Caco-2 (cell line): Measurements from ENCODE around the gene SLC15A1. TPM values are rescaled to one million over a fixed set of nuclear protein-coding genes. Genes with fewer than 3 reads are reported as not detected.

ENCODE experiments used
- BruUV-seq: library from RNA; stranded (reverse); fragments of 400-500 nt; replicated peaks from 2 replicates; lab custom pipeline; 2021; lab: Mats Ljungman, UMichigan
- CTCF ChIA-PET: fragments of 300-600 bp; sonication (Branson Sonifier 250); formaldehyde crosslinking; loops from one replicate; lab custom pipeline; 2022; ENCODE audit warnings: antibody characterized with exemption; lab: Charles Lee
- POLR2A ChIA-PET: fragments of 300-600 bp; sonication (Branson Sonifier 250); formaldehyde crosslinking; loops from one replicate; lab custom pipeline; 2022; ENCODE audit warnings: antibody characterized with exemption; lab: Charles Lee
- DNase-seq, 2 experiments: peaks; one replicate each; pipeline versions ENCODE4 v3.0.0 to v3.0.0-alpha.2; 2020 to 2022
- H3K27me3 ChIP-seq: replicated peaks from 2 replicates; pipeline ENCODE4 v1.6.0; 2011; ENCODE audit warnings: low read length; ENCODE audit not compliant: control insufficient read depth, insufficient read depth
- H3K36me3 ChIP-seq: 2 replicates; pipeline ENCODE4 v1.5.1; 2011; ENCODE audit warnings: low read length; ENCODE audit not compliant: control insufficient read depth, insufficient read depth
- H3K4me1 ChIP-seq: fragments of 250-450 bp; sonication (Bioruptor Pico); 2 replicates; pipeline ENCODE4 v1.5.1; 2020; ENCODE audit warnings: mild to moderate bottlenecking
- H3K4me3 ChIP-seq: 2 replicates; pipeline ENCODE4 v1.5.1; 2011; ENCODE audit warnings: low read depth, mild to moderate bottlenecking, control low read depth, low read length
- H3K9me3 ChIP-seq: fragments of 250-450 bp; sonication (Bioruptor Pico); 2 replicates; pipeline ENCODE4 v1.5.1; 2020; ENCODE audit warnings: mild to moderate bottlenecking, moderate library complexity
- H3K27ac Mint-ChIP-seq: one replicate; pipeline ENCODE4 v1.8.0; 2022; ENCODE audit warnings: mixed read lengths; ENCODE audit not compliant: unreplicated experiment
- H3K27me3 Mint-ChIP-seq: one replicate; pipeline ENCODE4 v1.8.0; 2022; ENCODE audit warnings: mixed read lengths; ENCODE audit not compliant: insufficient read depth, unreplicated experiment
- H3K36me3 Mint-ChIP-seq: one replicate; pipeline ENCODE4 v1.8.0; 2022; ENCODE audit warnings: mild to moderate bottlenecking, mixed read lengths; ENCODE audit not compliant: insufficient read depth, unreplicated experiment
- H3K4me1 Mint-ChIP-seq: one replicate; pipeline ENCODE4 v1.8.0; 2022; ENCODE audit warnings: low read depth, mixed read lengths; ENCODE audit not compliant: unreplicated experiment
- H3K4me3 Mint-ChIP-seq: one replicate; pipeline ENCODE4 v1.8.0; 2022; ENCODE audit warnings: mild to moderate bottlenecking, moderate library complexity, mixed read lengths; ENCODE audit not compliant: unreplicated experiment
- H3K9me3 Mint-ChIP-seq: one replicate; pipeline ENCODE4 v1.8.0; 2022; ENCODE audit warnings: mixed read lengths; ENCODE audit not compliant: unreplicated experiment
- intact Hi-C: fragments of 100-400 bp; cut with micrococcal nuclease; formaldehyde crosslinking; loops from one replicate; pipeline ENCODE4 v1.10.0; 2022; ENCODE audit not compliant: unreplicated experiment
- total RNA-seq: library from RNA; stranded (reverse); gene quantifications from 2 replicates; pipeline ENCODE4 v1.2.3, GENCODE V29; 2022
- TF ChIP-seq, protein P1 (sequence below), 2 experiments: fragments of 200-600 bp in 1 of 2; IDR thresholded peaks; 1 replicate in 1 of 2; 2 replicates in 1 of 2; pipeline versions ENCODE4 v1.5.1 to v1.8.0; 2011 to 2022; ENCODE audit warnings: antibody characterized with exemption in 1 of 2, control low read depth in 1 of 2, inconsistent platforms in 1 of 2, low read depth in 1 of 2, low read length in 1 of 2, mild to moderate bottlenecking in 1 of 2, moderate library complexity in 1 of 2; ENCODE audit not compliant: insufficient read depth in 1 of 2, severe bottlenecking in 1 of 2, unreplicated experiment in 1 of 2

Gene SLC15A1
- total RNA-seq, 1 experiment from 2014 or later, result 12.3 TPM

DNA sequence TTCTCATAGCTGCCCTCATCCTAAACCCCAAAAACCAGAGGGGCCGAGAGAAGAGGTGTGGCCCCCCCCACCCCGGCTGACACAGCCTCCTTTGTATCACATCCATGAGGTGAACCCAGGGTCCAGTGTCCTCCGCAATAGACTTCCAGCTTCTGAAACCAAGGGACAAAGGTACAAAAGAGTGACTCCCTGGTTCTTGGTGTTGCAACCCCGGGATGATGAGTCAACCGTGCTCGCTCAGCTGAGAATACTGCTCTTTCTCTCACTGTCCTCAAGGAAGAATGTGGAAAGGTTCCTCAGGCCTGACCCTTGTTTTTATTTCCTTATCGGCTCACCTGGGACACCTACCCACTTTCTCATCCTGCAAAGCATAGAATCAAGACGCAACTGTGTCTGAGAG is 5.5 kb downstream of the SLC15A1 start:
- H3K27me3 ChIP-seq, result no peaks in the 10 kb centered on the region
- Mint-ChIP-seq H3K27ac (no peak overlapping the region), H3K27me3 (no peaks in the 10 kb centered on the region), H3K4me3 (no peak overlapping the region), H3K4me1 (no peaks in the 10 kb centered on the region), H3K36me3 (peaks cover 6% of the 10 kb centered on the region), H3K9me3 (no peaks in the 10 kb centered on the region)
- intact Hi-C loops, result no loop called here
- TF ChIP-seq, protein P1, sequence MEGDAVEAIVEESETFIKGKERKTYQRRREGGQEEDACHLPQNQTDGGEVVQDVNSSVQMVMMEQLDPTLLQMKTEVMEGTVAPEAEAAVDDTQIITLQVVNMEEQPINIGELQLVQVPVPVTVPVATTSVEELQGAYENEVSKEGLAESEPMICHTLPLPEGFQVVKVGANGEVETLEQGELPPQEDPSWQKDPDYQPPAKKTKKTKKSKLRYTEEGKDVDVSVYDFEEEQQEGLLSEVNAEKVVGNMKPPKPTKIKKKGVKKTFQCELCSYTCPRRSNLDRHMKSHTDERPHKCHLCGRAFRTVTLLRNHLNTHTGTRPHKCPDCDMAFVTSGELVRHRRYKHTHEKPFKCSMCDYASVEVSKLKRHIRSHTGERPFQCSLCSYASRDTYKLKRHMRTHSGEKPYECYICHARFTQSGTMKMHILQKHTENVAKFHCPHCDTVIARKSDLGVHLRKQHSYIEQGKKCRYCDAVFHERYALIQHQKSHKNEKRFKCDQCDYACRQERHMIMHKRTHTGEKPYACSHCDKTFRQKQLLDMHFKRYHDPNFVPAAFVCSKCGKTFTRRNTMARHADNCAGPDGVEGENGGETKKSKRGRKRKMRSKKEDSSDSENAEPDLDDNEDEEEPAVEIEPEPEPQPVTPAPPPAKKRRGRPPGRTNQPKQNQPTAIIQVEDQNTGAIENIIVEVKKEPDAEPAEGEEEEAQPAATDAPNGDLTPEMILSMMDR (IDR thresholded peaks at IDR 0.05; ENCODE audit: insufficient read depth in 1 of 2, low read depth in 1 of 2, low read length in 1 of 2, severe bottlenecking in 1 of 2, unreplicated experiment in 1 of 2), result no peak
- ChIA-PET POLR2A (interaction anchor here (0.6 kb wide), 1 partner anchor 29 kb away, joined by 3 read pairs; no protein-coding TSS in a partner anchor), CTCF (no interaction called here)
- peaks cover 16% of the 10 kb centered on the region for H3K4me1 ChIP-seq
- BruUV-seq, result no TSS peak
- no peaks in the 10 kb centered on the region for H3K9me3 ChIP-seq
- H3K4me3 ChIP-seq, result no peak overlapping the region
- DNase-seq, result peak; percentile 50 to 73
- H3K36me3 ChIP-seq, result no peaks in the 10 kb centered on the region

GRCh38 chr13:98743377-98743776 is 9.1 kb downstream of the SLC15A1 start:
- Mint-ChIP-seq H3K9me3 (peaks cover under 1% of the 10 kb centered on the region), H3K27ac (no peak overlapping the region), H3K4me1 (peaks cover 5% of the 10 kb centered on the region), H3K4me3 (no peak overlapping the region), H3K27me3 (no peaks in the 10 kb centered on the region), H3K36me3 (peaks cover 6% of the 10 kb centered on the region)
- Histone ChIP-seq H3K27me3 (no peaks in the 10 kb centered on the region), H3K9me3 (peaks cover 7% of the 10 kb centered on the region), H3K4me1 (peaks cover 16% of the 10 kb centered on the region), H3K4me3 (no peak overlapping the region), H3K36me3 (no peaks in the 10 kb centered on the region)
- TF ChIP-seq, protein P1 (IDR thresholded peaks at IDR 0.05; ENCODE audit: insufficient read depth in 1 of 2, low read depth in 1 of 2, low read length in 1 of 2, severe bottlenecking in 1 of 2, unreplicated experiment in 1 of 2), result no peak
- no TSS peak for BruUV-seq
- ChIA-PET CTCF (no interaction called here), POLR2A (interaction anchor here (0.6 kb wide), 1 partner anchor 50 kb away, joined by 20 read pairs; no protein-coding TSS in a partner anchor)
- DNase-seq, result no peak
- intact Hi-C loops, result loop anchor here (5.0 kb wide), 1 partner anchor 34 kb away; no protein-coding TSS in a partner anchor

DNA sequence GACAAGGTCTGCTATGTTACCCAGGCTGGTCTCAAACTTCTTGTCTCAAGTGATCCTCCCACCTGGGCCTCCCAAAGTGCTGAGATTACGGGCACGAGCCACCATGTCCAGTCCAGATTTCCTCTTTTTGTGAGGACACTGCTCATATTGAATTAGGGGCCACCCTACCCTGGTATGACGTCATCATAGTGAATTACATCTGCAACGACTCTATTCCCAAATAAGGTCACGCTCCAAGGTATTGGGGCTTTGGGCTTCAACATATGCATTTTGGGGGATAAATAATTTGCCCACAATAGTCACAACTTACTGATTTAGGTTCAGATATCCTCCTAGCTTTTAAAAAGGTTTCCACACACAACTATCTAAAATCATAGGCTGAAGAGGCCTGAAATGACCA is 9.5 kb downstream of the SLC15A1 start:
- no TSS peak for BruUV-seq
- H3K9me3 Mint-ChIP-seq, result peaks cover 5% of the 10 kb centered on the region

More for the DNA sequence above, 9.5 kb downstream of the SLC15A1 start:
- Histone ChIP-seq H3K9me3 (peaks cover 11% of the 10 kb centered on the region), H3K27me3 (no peaks in the 10 kb centered on the region), H3K4me1 (peaks cover 16% of the 10 kb centered on the region), H3K4me3 (no peak overlapping the region), H3K36me3 (no peaks in the 10 kb centered on the region)
- intact Hi-C loops, result loop anchor here (5.0 kb wide), 1 partner anchor 34 kb away; no protein-coding TSS in a partner anchor
- Mint-ChIP-seq H3K4me1 (peaks cover 5% of the 10 kb centered on the region), H3K4me3 (no peak overlapping the region), H3K36me3 (peaks cover 2% of the 10 kb centered on the region), H3K27me3 (no peaks in the 10 kb centered on the region), H3K27ac (no peak overlapping the region)
- ChIA-PET CTCF (no interaction called here), POLR2A (interaction anchor here (0.6 kb wide), 1 partner anchor 50 kb away, joined by 20 read pairs; no protein-coding TSS in a partner anchor)
- no peak for DNase-seq
- TF ChIP-seq, protein P1 (IDR thresholded peaks at IDR 0.05; ENCODE audit: insufficient read depth in 1 of 2, low read depth in 1 of 2, low read length in 1 of 2, severe bottlenecking in 1 of 2, unreplicated experiment in 1 of 2), result no peak
